ENCODE measurements around the gene ISM1.

The ISM1 gene

DNA sequence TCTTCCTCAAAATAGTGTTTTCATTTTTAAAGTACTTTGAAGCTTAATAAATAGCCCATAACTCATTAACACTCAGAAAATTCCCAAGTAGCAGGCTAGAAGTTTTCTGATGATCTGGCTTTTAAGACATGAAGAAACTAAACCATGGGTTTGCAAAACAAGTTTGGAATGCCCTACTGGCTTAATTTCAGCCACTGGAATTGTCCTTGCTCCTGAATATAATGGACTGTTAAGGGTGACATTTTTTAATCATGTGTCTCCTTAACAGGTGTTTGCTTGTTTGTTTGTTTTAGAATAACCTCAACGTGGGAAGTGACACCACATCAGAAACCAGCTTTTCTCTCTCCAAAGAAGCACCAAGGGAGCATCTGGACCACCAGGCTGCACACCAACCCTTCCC, 49.1 kb downstream of the ISM1 start:
- H3K4me3 ChIP-seq (ENCODE audit: low read depth, low read length): no peak overlapping the region
- TF ChIP-seq, protein P1, sequence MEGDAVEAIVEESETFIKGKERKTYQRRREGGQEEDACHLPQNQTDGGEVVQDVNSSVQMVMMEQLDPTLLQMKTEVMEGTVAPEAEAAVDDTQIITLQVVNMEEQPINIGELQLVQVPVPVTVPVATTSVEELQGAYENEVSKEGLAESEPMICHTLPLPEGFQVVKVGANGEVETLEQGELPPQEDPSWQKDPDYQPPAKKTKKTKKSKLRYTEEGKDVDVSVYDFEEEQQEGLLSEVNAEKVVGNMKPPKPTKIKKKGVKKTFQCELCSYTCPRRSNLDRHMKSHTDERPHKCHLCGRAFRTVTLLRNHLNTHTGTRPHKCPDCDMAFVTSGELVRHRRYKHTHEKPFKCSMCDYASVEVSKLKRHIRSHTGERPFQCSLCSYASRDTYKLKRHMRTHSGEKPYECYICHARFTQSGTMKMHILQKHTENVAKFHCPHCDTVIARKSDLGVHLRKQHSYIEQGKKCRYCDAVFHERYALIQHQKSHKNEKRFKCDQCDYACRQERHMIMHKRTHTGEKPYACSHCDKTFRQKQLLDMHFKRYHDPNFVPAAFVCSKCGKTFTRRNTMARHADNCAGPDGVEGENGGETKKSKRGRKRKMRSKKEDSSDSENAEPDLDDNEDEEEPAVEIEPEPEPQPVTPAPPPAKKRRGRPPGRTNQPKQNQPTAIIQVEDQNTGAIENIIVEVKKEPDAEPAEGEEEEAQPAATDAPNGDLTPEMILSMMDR (IDR thresholded peaks at IDR 0.05; ENCODE audit: low read depth, low read length, missing control alignments): no peak
- DNase-seq (ENCODE audit: low read depth): no peak

DNA sequence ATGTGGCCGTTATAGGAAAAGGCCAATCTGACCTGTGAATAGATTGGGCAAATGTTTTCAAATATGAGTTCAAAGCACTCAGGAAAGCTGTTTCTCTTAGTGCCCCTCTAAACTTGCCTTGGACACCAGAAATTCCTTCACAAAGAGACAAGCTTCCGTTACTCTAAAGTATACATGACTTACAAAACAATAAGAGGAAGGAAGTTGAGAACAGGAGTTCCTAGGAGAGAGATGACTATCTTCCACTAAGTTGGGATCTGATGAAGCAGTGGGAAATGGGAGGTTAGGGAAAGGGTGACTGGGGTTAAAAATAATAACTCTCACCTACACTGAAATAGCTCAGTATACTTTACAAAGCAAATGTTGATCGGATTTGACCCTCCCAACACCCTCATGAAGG, 50.0 kb downstream of the ISM1 start:
- no peak overlapping the region for H3K4me3 ChIP-seq (ENCODE audit: low read depth, low read length)
- DNase-seq (ENCODE audit: low read depth): no peak
- TF ChIP-seq, protein P1 (IDR thresholded peaks at IDR 0.05; ENCODE audit: low read depth, low read length, missing control alignments): no peak

DNA sequence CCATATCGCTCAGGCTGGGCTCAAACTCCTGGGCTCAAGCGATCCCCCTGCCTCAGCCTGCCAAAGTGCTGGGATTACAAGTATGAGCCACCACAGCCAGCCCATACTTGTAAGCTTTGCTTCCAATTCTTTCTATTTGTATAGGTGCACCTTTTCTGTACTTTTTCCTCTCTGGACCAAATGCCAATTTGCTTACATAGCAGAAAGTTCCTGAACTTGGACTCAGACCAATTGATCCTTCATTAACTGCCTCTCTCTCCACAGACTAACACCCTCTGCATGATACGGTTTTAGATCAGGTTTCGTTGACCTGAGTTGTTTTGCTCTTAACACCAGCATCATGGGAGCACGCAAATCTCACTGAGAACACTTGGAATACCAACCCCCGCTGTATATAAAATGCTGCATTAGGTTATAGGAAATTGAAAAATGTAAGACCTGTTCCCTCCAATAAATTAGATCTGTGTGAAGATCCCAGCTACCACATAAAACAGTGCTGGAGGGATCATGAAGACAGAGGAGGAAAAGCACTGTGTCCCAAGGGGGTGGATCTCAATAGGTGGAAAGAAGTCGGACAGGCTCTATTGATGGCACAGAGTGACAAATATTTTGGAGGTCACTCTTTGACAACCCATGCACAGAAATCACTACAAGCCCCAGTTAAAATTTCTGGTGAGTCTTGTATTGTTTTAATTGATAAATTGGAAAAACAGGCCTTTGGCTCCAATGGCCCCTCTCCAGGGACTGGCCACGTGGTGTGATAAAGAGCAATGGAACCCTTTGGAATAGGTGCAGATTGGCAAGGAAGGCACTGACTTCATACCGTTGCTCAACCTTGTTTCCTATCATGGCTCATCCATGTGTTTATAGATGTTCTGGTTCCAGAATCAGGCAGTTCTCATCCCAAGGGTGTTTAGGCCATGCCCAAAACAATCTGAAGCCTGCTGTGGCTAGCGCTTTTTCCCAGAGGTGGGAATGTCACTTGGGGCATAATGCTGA, 51.2 kb downstream of the ISM1 start:
- TF ChIP-seq, protein P1 (IDR thresholded peaks at IDR 0.05; ENCODE audit: low read depth, low read length, missing control alignments): no peak
- no peak overlapping the region for H3K4me3 ChIP-seq (ENCODE audit: low read depth, low read length)
- no peak for DNase-seq (ENCODE audit: low read depth)

DNA sequence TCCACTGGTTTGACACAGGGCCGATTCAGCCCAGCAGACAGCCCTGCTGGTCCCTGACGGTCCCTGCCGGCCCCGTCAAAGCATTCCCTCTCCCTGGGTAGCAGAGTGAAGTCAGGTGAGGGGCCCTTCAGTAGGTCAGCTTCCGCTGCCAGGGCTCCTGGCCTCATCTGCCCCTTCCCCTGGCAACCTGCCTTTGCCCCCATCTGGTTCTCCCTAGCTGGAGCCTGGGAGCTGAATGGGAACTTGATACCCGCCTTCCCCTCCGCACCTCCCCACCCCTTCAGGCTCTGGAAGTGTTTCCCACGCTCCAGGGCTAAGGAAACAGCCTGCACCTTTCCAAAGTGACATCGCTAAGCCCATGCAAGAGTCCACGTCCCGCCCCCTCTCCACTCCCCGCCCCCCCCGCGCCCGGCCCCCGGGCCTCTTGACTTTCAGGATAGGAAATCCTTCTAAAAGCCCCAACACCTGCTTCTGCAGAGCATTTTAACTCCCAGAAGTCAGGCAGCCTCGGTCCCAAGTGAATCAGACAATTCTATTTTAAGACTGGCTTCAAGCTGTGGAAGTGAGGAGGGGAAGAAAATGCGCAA, 53.3 kb downstream of the ISM1 start:
- DNase-seq (ENCODE audit: low read depth): no peak
- TF ChIP-seq, protein P1 (IDR thresholded peaks at IDR 0.05; ENCODE audit: low read depth, low read length, missing control alignments): no peak
- no peak overlapping the region for H3K4me3 ChIP-seq (ENCODE audit: low read depth, low read length)

DNA sequence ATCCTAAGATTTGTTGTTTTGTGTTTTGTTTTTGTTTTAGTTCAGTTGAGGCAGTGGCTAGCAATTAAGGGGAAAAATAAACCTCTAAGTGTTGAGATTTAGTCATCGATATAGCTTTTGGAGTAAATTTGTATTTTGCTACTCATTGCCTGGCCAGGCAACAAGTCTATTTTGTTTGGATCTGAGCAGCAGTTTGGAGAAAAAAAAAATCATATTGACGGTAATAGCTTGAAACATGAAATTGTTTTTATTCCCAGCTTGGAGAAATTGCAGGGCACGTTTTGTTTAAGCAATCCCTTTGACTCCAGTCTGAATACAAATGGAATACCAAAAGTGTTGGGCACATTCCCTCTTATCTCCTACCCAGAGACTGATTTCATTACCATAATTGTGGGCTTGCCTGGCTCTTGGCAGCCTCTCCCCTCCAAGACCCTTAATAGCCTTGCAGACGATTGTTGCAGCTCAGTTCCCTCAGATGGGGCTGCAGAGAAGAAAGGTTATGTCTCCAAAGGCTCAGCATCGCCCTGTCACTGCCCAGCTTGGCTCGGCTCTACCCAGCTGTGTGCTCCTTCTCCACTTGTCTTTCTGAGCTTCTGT, 56.0 kb downstream of the ISM1 start:
- TF ChIP-seq, protein P1 (IDR thresholded peaks at IDR 0.05; ENCODE audit: low read depth, low read length, missing control alignments): no peak
- H3K4me3 ChIP-seq (ENCODE audit: low read depth, low read length): no peak overlapping the region
- no peak for DNase-seq (ENCODE audit: low read depth)

DNA sequence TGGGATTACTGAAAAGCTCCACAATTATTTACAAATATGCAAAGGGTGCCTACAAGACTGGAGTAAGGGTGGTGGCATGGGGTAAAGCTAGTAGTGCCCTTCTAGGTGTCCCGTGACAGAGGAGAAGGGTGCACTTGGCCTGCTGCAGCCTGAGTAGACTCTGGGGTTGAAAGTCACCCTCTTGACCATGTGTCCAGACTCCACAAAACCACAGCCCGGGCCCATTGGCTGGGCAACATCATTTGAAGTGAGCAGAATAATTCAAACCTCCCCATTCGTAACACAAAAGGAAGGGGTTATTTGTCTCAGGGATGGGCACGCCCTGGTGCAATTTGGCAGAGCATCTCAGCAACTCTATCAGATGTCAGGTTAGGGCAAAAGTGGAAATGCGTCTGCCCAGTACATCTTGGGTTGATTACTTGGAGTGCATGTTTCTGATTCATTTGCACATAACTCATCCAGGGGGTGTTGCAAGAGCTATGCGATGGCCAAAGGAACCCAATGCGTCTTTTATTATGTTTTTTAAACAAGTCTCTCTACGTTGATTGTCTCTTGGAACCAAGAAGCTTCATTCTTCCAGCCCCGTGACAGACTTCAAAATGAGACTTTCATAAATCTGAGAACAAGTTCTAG, 56.7 kb downstream of the ISM1 start:
- no peak for DNase-seq (ENCODE audit: low read depth)
- no peak overlapping the region for H3K4me3 ChIP-seq (ENCODE audit: low read depth, low read length)
- TF ChIP-seq, protein P1 (IDR thresholded peaks at IDR 0.05; ENCODE audit: low read depth, low read length, missing control alignments): no peak

Data from GM12864 (cell line).